GM18951 (cell line): Measurements from ENCODE around the gene ILDR2.

ENCODE experiments used
- POLR2A ChIP-seq: IDR thresholded peaks from 4 replicates; pipeline ENCODE4 v1.6.1; 2011; ENCODE audit warnings: mild to moderate bottlenecking; ENCODE audit not compliant: insufficient read length, insufficient read depth; ENCODE audit errors: extremely low read depth
- in situ Hi-C: fragments of 300-500 bp; cut with MboI; formaldehyde crosslinking; loops from one replicate; pipeline ENCODE4 v1.12.0; 2022; ENCODE audit warnings: low sequenced_read_pairs, mixed read lengths, inconsistent platforms; ENCODE audit not compliant: unreplicated experiment

Gene ILDR2

DNA sequence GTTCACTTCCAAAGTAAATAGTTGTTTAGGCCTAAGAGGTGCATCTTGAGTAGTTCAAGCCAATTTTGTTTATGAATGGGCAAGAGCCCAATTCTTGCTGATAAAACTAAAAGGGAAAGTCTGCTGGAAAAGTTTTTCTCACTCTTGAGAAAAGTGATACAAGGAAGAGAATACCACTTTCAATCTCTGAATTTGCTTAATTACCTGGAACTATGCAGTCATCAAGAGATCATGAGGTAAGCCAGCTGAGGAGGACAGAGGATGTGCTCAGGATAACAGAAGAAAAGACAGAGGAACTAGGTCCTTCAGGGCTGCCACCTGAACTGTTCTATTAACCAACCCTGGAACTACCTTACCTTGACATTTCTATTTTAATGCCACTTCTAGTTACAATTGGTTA, 42.2 kb downstream of the ILDR2 start:
- in situ Hi-C loops, result no loop called here
- no peak for TF ChIP-seq POLR2A

DNA sequence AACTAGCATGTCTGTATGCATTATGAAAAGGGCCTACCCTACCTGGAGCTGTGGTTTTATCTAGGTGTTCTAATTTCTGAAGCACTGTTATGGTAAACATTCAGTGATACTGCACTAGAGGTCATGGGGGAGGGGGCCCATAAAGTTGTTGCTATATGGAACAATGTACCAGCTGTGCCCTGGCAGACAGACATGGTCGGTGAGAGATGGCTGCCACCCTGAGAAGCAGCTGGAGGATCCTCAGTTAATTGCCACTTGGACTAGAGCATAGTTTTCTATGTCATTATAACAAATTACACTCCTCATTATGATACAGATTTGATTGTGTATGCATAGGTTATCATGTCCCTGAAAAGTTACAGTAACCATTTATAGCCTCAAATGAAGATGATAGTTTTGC, 45.4 kb downstream of the ILDR2 start:
- in situ Hi-C loops, result no loop called here
- TF ChIP-seq POLR2A, result no peak

DNA sequence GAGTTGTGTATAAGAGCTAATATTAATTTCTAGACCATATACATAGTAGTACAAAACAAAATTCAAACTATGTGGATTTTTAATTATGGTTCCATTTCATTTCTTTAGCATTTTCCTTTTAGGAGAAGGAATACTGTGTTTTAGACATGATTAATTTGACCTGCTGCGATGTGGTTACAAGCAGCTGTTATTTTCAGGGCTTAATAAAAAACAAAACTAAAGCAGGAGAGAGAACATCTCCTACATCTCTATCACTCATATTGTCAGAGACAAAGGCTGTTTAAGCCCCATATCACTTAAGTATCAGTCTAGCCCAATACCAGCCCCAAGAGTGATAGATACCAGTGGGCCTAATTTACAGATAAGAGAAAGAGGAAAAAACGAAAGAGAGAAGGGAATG, 47.6 kb downstream of the ILDR2 start:
- in situ Hi-C loops, result no loop called here
- TF ChIP-seq POLR2A, result no peak

DNA sequence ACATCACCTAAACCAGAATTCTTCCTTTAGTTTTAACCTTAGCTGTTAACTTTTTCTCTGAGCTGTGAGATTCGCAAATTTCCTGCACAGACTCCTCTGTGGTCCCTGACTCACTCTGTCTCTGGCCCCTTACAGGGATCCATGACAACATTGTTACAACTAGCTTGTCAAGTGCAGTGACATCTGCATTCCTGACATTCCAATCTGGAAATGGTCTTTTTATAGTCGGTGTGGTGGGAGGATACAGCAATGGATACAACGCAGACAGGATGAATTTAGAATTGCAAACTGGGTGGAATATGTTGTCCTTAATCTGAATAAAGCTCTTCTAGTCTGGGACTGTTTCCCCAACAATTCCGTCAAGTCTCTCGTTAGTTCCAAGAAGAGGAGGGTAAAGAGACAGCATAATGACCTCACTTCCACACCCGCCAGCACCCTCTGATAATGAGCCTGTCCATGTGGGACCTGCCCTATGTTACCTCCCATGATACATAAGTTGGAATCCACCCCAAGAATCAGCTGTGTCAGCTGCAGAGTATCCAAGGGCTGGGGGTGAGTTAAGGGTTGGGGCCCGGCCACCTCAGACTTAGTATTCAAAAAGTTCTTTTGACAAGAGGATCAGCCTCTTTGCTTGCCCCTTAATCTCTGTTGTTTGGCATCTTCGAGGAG, 49.4 kb downstream of the ILDR2 start:
- no peak for TF ChIP-seq POLR2A
- in situ Hi-C loops, result no loop called here

DNA sequence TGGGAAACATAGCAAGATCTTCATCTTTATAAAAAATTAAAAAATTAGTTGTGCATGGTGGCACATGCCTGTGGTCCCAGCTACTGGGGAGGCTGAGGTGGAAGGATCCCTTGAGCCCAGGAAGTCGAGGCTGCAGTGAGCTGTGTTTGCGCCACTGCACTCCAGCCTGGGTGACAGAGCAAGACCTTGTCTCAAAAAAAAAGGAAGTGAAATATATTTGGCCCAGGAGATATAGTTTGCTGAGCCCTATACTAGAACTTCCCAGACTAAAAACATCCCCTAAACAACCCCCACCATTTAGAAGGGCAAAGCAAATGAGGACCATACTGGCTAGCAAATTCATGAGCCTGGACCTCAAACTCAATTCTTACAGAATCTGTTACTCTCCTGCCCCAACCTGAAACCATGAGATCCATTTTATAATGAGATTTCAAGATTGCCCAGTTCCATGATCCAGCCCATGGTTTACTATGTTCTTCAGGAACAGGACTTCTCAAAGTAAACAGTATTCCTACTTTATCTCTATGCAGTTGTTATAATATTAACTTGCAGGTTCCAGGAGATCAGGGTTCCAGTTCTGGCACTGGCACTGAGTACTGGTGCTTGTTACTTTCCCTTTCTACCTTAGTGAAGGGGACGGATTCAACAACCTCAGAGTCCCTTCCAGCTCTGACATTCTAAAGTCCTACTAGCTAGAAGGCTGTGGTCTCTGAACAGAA, 50.4 kb downstream of the ILDR2 start:
- TF ChIP-seq POLR2A, result no peak
- in situ Hi-C loops, result no loop called here

DNA sequence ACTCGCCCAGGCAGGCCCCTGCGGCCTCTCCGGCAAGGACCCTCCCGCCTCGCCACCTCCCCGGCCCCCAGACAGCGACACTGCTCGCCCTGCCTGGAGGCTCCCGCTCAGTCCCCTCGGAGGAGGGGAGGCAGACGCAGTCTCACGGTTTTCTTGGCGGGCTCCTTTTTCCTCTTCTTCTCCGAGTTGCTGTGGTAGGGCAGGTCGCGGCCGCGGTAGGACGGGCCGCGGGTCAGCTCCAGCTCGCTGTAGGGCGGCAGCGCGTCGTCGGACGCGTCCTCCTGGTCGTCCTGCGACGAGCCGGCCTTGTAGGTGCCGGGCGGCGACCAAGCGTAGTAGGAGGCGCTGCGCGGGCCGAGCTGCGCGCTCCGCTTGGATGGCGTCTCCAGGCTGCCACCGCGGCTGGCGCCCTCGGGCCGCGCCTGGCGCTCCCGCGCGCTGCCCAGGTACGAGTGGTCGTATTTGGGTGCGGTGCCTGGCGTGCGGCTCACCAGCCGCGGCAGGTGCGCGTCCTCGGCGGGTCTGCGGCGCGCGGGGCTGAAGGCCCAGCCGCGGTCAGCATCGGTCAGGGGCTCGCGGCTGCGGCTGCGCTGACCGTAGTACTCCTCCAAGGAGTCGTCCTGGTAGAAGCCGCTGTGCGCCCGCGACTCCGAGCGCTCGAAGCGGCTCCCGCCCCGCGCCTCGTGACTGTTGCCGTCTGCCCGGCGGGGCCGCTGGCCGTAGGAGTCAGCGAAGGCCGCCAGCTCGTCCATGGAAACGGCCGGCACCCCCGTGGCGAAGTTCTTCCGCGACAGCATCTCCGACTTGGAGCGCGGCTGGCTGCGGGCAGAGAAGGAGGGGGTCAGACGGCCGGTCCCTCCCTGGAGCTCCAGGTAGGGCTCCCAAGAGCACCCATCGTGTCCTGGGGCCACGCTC, 54.5 kb downstream of the ILDR2 start:
- no peak for TF ChIP-seq POLR2A
- in situ Hi-C loops, result no loop called here

DNA sequence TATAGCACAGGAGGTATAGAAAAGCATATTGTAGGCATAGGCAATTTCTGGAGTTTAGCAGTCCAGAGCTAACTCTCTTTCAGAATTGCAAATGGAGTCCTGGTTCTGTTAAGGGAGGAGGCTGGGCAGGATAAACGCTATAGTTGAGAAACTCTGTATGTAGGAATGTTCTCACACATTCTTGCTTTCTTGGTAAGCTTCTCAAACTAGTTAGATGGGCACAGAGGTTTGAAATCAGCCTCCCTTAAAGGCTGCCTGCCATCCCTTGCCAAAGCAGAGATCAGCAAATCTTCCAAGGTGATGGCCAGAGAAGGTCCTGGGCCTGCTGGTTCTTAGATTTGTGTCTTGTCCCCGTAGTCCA, 56.4 kb downstream of the ILDR2 start:
- in situ Hi-C loops, result no loop called here

DNA sequence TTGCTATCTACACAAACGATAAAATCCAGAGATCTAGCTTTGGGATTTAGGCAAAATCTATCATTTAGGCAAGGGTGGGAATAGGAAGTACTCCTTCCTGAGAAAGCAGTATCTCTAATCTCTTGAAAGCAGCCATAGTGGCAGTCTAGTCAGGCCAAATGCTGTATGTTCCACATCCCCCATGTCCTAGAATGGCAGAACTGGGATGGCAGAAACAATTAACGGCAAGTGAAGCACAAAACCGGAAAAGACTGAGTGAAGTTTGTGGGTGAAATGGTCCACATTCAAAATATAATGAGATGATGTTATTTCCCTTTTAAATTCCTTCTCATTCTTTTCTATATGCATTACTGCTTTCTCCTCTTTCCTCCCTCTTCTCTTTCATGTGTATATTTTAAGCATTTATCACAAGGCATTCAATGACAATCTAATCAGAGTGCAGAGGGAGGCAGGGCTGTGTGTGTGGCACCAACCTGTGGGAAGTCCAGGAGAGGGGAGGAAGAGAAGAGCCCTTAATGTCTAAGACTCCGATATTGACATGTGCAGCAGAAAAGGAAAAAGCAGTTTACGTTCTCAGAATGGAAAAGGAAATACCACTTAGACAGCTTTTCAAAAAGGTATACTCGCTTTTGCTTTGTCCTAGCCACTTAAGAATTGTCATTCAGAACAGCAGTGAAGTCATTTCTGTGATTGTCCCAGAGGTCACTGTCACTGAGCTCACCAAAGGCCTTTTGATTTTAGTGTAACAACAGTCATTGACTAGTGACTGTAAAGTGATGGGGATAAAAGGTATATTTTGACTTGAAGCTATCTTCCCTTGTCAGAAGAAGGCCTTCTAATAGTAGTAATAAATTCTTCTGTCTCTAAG, 57.0 kb downstream of the ILDR2 start:
- in situ Hi-C loops, result no loop called here
- TF ChIP-seq POLR2A, result no peak

More for the DNA sequence above, 56.4 kb downstream of the ILDR2 start:
- TF ChIP-seq POLR2A, result no peak

DNA sequence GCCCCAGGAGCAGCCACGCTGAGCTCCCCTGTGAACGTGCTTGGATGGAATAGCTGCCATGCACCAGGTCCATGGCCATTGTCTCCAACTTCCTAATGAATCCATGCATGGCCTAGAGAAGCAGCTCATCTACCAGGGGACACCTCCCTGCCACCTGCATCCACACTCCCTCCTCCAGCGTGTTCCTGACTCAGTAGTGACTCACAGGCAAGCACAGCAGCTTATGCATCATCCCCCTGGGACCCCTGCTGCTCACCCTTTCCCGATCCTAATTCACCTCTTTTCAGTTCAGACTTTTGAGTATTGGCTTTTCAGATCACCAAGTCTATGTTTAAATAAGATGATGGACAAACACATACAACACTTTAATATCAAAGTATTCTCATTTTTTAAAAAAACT, 59.4 kb downstream of the ILDR2 start:
- in situ Hi-C loops, result no loop called here
- TF ChIP-seq POLR2A, result no peak

DNA sequence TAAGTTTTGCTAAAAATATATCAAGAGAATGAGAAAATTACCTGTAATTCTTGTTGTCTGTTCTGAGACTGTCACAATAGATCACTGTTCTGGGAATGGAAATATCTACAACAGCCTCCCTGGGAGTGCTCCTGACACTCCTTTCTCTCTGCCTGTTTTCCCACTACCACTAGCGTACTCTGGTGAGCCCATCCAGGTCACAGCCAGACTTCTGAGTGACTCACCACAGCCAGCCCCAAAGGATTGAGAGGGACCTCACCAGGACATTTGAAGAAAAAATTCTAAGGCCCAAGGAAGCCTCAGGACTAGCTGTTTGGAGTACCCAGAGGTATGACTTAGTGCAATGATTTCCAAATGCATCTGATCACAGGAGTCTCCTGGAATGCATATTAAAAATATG, 60.3 kb downstream of the ILDR2 start:
- in situ Hi-C loops, result no loop called here
- no peak for TF ChIP-seq POLR2A

DNA sequence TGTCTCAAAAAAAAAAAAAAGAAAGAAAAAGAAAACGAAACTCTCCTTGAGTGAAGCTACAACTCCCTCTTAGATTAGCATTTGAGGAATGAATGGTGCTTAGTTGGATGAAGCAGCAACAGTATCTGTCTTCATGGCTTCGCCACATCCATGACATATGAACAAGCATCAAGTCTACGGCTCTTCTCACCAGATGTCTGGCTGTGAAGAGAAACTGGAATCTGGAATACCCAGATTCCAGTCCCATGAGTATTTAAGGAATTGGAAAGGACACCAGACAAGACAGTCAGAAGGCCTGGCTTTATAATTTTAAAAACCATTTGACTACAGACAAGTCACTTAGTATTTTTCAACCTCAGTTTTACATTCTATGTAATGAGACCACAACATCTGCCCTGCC, 61.2 kb downstream of the ILDR2 start:
- TF ChIP-seq POLR2A, result no peak
- in situ Hi-C loops, result loop anchor here (5.0 kb wide), 1 partner anchor 133 kb away; no protein-coding TSS in a partner anchor

DNA sequence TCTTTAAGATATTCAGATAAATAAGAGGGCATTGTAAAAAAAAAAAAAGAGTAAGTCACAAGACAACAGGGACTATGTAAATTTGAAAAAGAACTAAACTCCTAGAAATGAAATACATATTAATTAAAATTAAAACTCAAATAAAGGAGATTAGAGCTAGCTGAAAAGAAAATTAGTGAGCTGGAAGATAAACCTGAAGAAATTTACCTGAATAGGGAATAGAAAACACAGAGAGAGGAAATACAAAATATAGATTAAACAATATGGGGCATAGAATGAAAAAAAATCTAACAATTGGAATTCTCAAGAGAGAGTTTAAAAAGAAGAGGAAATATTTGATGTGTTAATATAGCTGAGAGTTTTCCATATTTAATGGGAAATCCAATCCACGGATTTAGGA, 63.7 kb downstream of the ILDR2 start:
- in situ Hi-C loops, result loop anchor here (5.0 kb wide), 1 partner anchor 136 kb away; no protein-coding TSS in a partner anchor
- TF ChIP-seq POLR2A, result no peak
